MCF 10A (cell line): ENCODE results near the gene TEX51. TPM values are rescaled to one million over a fixed set of nuclear protein-coding genes. Genes with fewer than 3 reads are reported as not detected.
A peak's percentile ranks its signal among the peaks of the same experiment; 100 is the strongest.

ENCODE experiments used
- BruUV-seq: library from RNA; stranded (reverse); fragments of 400-500 nt; replicated peaks from 2 replicates; lab custom pipeline; 2021; lab: Mats Ljungman, UMichigan
- CTCF ChIA-PET: fragments of 300-600 bp; sonication (Branson Sonifier 250); formaldehyde crosslinking; extraction: SDS; loops from one replicate; lab custom pipeline; 2021; ENCODE audit warnings: antibody characterized with exemption, inconsistent platforms; lab: Yijun Ruan, JAX
- POLR2A ChIA-PET: fragments of 300-600, 350-650 bp; sonication (Branson Sonifier 250); formaldehyde crosslinking; extraction: SDS; loops from one replicate; lab custom pipeline; 2020; ENCODE audit warnings: antibody characterized with exemption, inconsistent platforms; lab: Yijun Ruan, JAX
- DNase-seq: peaks from one replicate; pipeline ENCODE4 v3.0.0-alpha.2; 2018; ENCODE audit not compliant: unreplicated experiment
- H3K27ac Mint-ChIP-seq: one replicate; pipeline ENCODE4 v1.8.0; 2022; ENCODE audit warnings: mild to moderate bottlenecking, low read depth, mixed read lengths; ENCODE audit not compliant: unreplicated experiment
- H3K27me3 Mint-ChIP-seq: one replicate; pipeline ENCODE4 v1.8.0; 2022; ENCODE audit warnings: mixed read lengths; ENCODE audit not compliant: insufficient read depth, unreplicated experiment
- H3K36me3 Mint-ChIP-seq: one replicate; pipeline ENCODE4 v1.8.0; 2022; ENCODE audit warnings: mild to moderate bottlenecking, moderate library complexity, mixed read lengths; ENCODE audit not compliant: insufficient read depth, unreplicated experiment
- H3K4me1 Mint-ChIP-seq: one replicate; pipeline ENCODE4 v1.8.0; 2022; ENCODE audit warnings: mixed read lengths; ENCODE audit not compliant: insufficient read depth, unreplicated experiment
- H3K4me3 Mint-ChIP-seq: one replicate; pipeline ENCODE4 v1.8.0; 2022; ENCODE audit warnings: mild to moderate bottlenecking, moderate library complexity, mixed read lengths; ENCODE audit not compliant: unreplicated experiment
- H3K9me3 Mint-ChIP-seq: one replicate; pipeline ENCODE4 v1.8.0; 2022; ENCODE audit warnings: mixed read lengths; ENCODE audit not compliant: unreplicated experiment
- CTCF ChIP-seq: fragments of 200-600 bp; IDR thresholded peaks from one replicate; pipeline ENCODE4 v1.8.0; 2022; ENCODE audit warnings: antibody characterized with exemption, mild to moderate bottlenecking; ENCODE audit not compliant: unreplicated experiment
- intact Hi-C: fragments of 100-400 bp; cut with micrococcal nuclease; formaldehyde crosslinking; loops from 2 replicates; pipeline ENCODE4 v1.14.1; 2022
- total RNA-seq: library from RNA; stranded (reverse); gene quantifications from 2 replicates; pipeline ENCODE4 v1.2.3, GENCODE V29; 2022

The TEX51 gene
- total RNA-seq, 1 experiment from 2014 or later, result not detected

- H3K9me3 Mint-ChIP-seq, result no peaks in the 10 kb centered on the region
- H3K4me1 Mint-ChIP-seq, result no peaks in the 10 kb centered on the region
- H3K36me3 Mint-ChIP-seq, result no peaks in the 10 kb centered on the region
- intact Hi-C loops, result no loop called here
- DNase-seq, result no peak
- POLR2A ChIA-PET, result no interaction called here
- CTCF ChIA-PET, result interaction anchor here (0.7 kb wide), 1 partner anchor 67 kb away, joined by 3 read pairs; no protein-coding TSS in a partner anchor
- no peak for TF ChIP-seq CTCF
- H3K27ac Mint-ChIP-seq, result no peak overlapping the region
- BruUV-seq, result no TSS peak
- H3K27me3 Mint-ChIP-seq, result no peaks in the 10 kb centered on the region
- no peak overlapping the region for H3K4me3 Mint-ChIP-seq
Measured at GRCh38 chr2:126921066-126921465, 22.4 kb downstream of the TEX51 start.

GRCh38 chr2:126930970-126931590 is 32.4 kb downstream of the TEX51 start:
- ChIA-PET POLR2A (no interaction called here), CTCF (interaction anchor here (0.5 kb wide), 1 partner anchor 1164 kb away, joined by 4 read pairs; no protein-coding TSS in a partner anchor)
- Mint-ChIP-seq H3K27me3 (peaks cover 48% of the 10 kb centered on the region), H3K4me3 (no peak overlapping the region), H3K4me1 (no peaks in the 10 kb centered on the region), H3K36me3 (no peaks in the 10 kb centered on the region), H3K9me3 (no peaks in the 10 kb centered on the region), H3K27ac (no peak overlapping the region)
- intact Hi-C loops, result no loop called here
- DNase-seq, result no peak
- no peak for TF ChIP-seq CTCF
- no TSS peak for BruUV-seq

- Mint-ChIP-seq H3K27ac (no peak overlapping the region), H3K9me3 (no peaks in the 10 kb centered on the region), H3K27me3 (peaks cover 57% of the 10 kb centered on the region), H3K4me1 (no peaks in the 10 kb centered on the region), H3K4me3 (no peak overlapping the region), H3K36me3 (no peaks in the 10 kb centered on the region)
- no peak for TF ChIP-seq CTCF
- peak; percentile 3 for DNase-seq
- ChIA-PET POLR2A (no interaction called here), CTCF (no interaction called here)
- intact Hi-C loops, result no loop called here
- BruUV-seq, result no TSS peak
Measured at GRCh38 chr2:126932529-126932928, 33.8 kb downstream of the TEX51 start.

GRCh38 chr2:126932966-126933710 is 34.4 kb downstream of the TEX51 start:
- intact Hi-C loops, result no loop called here
- Mint-ChIP-seq H3K27ac (no peak overlapping the region), H3K4me3 (no peak overlapping the region), H3K36me3 (no peaks in the 10 kb centered on the region), H3K27me3 (peaks cover 61% of the 10 kb centered on the region), H3K4me1 (no peaks in the 10 kb centered on the region), H3K9me3 (no peaks in the 10 kb centered on the region)
- no peak for TF ChIP-seq CTCF
- ChIA-PET POLR2A (no interaction called here), CTCF (interaction anchor here (0.8 kb wide), 1 partner anchor 134 kb away, joined by 3 read pairs; no protein-coding TSS in a partner anchor)
- DNase-seq, result no peak
- BruUV-seq, result no TSS peak
